SKM-1 treated with dmso at 0.1 percent for 144 hours (cell line): ENCODE measurements around the gene HOXB5.

Experiments used
- DNase-seq: peaks from one replicate; lab custom pipeline; 2025; ENCODE audit not compliant: unreplicated experiment; lab: John Stamatoyannopoulos, UW

The HOXB5 gene

GRCh38 chr17:48551214-48551555 lies 42.4 kb downstream of the HOXB5 start:
- no peak for DNase-seq

GRCh38 chr17:48550502-48551213 lies 42.9 kb downstream of the HOXB5 start:
- no peak for DNase-seq

GRCh38 chr17:48549914-48550501 lies 43.6 kb downstream of the HOXB5 start:
- DNase-seq: no peak

- DNase-seq: no peak
These were observed 44.3 kb downstream of the HOXB5 start for GRCh38 chr17:48549281-48549630.

GRCh38 chr17:48548523-48549280 lies 44.9 kb downstream of the HOXB5 start:
- DNase-seq: no peak

GRCh38 chr17:48547808-48548522 lies 45.6 kb downstream of the HOXB5 start:
- DNase-seq: no peak

- DNase-seq: no peak
These were observed 46.4 kb downstream of the HOXB5 start for GRCh38 chr17:48546924-48547807.

- DNase-seq: no peak
These were observed 47.2 kb downstream of the HOXB5 start for GRCh38 chr17:48546137-48546923.

- DNase-seq: no peak
These were observed 48.0 kb downstream of the HOXB5 start for GRCh38 chr17:48545539-48545938.

GRCh38 chr17:48545022-48545375 lies 48.6 kb downstream of the HOXB5 start, which contains the start of gene HOXB2:
Gene HOXB2, minus strand, starts transcription at chr17:48545109. Its CDS starts 198 bp downstream, at chr17:48544911.
- DNase-seq: no peak

- no peak for DNase-seq
These were observed 49.1 kb downstream of the HOXB5 start for GRCh38 chr17:48544349-48545021.

- DNase-seq: no peak
These were observed 49.7 kb downstream of the HOXB5 start for GRCh38 chr17:48543854-48544348.

GRCh38 chr17:48543107-48543853 lies 50.3 kb downstream of the HOXB5 start:
- peak; percentile 6 for DNase-seq

- DNase-seq: no peak
These were observed 50.9 kb downstream of the HOXB5 start for GRCh38 chr17:48542698-48543106.

GRCh38 chr17:48542114-48542656 lies 51.4 kb downstream of the HOXB5 start:
- DNase-seq: no peak

GRCh38 chr17:48541577-48542113 lies 51.9 kb downstream of the HOXB5 start:
- no peak for DNase-seq
